PC-3 (cell line): Measurements from ENCODE around the gene IL1RAPL2. TPM values are rescaled to one million over a fixed set of nuclear protein-coding genes. Genes with fewer than 3 reads are reported as not detected.

ENCODE experiments used
- ATAC-seq: fragments of 200-7000 bp; cut with Tn5 transposase; 2 replicates; pipeline ENCODE4 v1.9.1; 2020; ENCODE audit warnings: mild to moderate bottlenecking, moderate library complexity
- BruUV-seq: library from RNA; stranded (reverse); fragments of 400-500 nt; replicated peaks from 2 replicates; lab custom pipeline; 2021; lab: Mats Ljungman, UMichigan
- CTCF ChIA-PET: fragments of 300-600 bp; sonication (Branson Sonifier 250); formaldehyde crosslinking; loops from one replicate; lab custom pipeline; 2022; ENCODE audit warnings: antibody characterized with exemption; lab: Charles Lee
- POLR2A ChIA-PET: fragments of 300-600 bp; sonication (Branson Sonifier 250); formaldehyde crosslinking; loops from one replicate; lab custom pipeline; 2022; ENCODE audit warnings: antibody characterized with exemption; ENCODE audit not compliant: unreplicated experiment; lab: Charles Lee
- DNase-seq: peaks from one replicate; pipeline ENCODE4 v3.0.0-alpha.2; 2015
- H2AFZ ChIP-seq: fragments of 300-600 bp; sonication (generic); 2 replicates; pipeline ENCODE4 v1.6.0; 2016; ENCODE audit warnings: antibody characterized with exemption, low read length
- H3F3A ChIP-seq: fragments of 300-600 bp; sonication (generic); one replicate; pipeline ENCODE4 v1.6.0; 2017; ENCODE audit warnings: antibody characterized with exemption, low read length, control low read depth, mild to moderate bottlenecking; ENCODE audit not compliant: unreplicated experiment
- H3K27ac ChIP-seq: fragments of 300-600 bp; sonication (generic); 2 replicates; pipeline ENCODE4 v1.5.1; 2016; ENCODE audit warnings: mild to moderate bottlenecking, low read length
- H3K27me3 ChIP-seq: fragments of 300-600 bp; sonication (generic); 2 replicates; pipeline ENCODE4 v1.6.1; 2016; ENCODE audit warnings: low read length, mixed read lengths
- H3K36me3 ChIP-seq: fragments of 300-600 bp; sonication (generic); 2 replicates; pipeline ENCODE4 v1.6.1; 2016; ENCODE audit warnings: low read depth, mixed run types, low read length, mixed read lengths
- H3K4me1 ChIP-seq: fragments of 300-600 bp; sonication (generic); 2 replicates; pipeline ENCODE4 v1.5.1; 2016; ENCODE audit warnings: low read length; ENCODE audit not compliant: insufficient read depth
- H3K4me2 ChIP-seq: fragments of 300-600 bp; sonication (generic); 2 replicates; pipeline ENCODE4 v1.6.0; 2016; ENCODE audit warnings: low read length
- H3K4me3 ChIP-seq: fragments of 300-600 bp; sonication (generic); 2 replicates; pipeline ENCODE4 v1.5.1; 2016; ENCODE audit warnings: mild to moderate bottlenecking, low read length, mixed read lengths
- H3K79me2 ChIP-seq: fragments of 300-600 bp; sonication (generic); 2 replicates; pipeline ENCODE4 v1.6.1; 2017; ENCODE audit warnings: low read length, mixed read lengths
- H3K9ac ChIP-seq: fragments of 300-600 bp; sonication (generic); 2 replicates; pipeline ENCODE4 v1.6.0; 2016; ENCODE audit warnings: mild to moderate bottlenecking, low read length
- H3K9me2 ChIP-seq: fragments of 300-600 bp; sonication (generic); replicated peaks from 2 replicates; pipeline ENCODE4 v1.6.1; 2016; ENCODE audit warnings: mixed run types, low read length, mixed read lengths
- H3K9me3 ChIP-seq: fragments of 300-600 bp; sonication (generic); 2 replicates; pipeline ENCODE4 v1.6.1; 2016; ENCODE audit warnings: low read length, mixed read lengths
- H4K20me1 ChIP-seq: fragments of 300-600 bp; sonication (generic); 2 replicates; pipeline ENCODE4 v1.6.1; 2016; ENCODE audit warnings: low read length, mixed read lengths
- CTCF ChIP-seq: fragments of 300-600 bp; sonication (generic); conservative IDR thresholded peaks from 2 replicates; pipeline ENCODE4 v1.5.1; 2017; ENCODE audit warnings: antibody characterized with exemption, low read depth, mild to moderate bottlenecking, low read length
- EZH2 ChIP-seq: fragments of 300-600 bp; sonication (generic); IDR thresholded peaks from one replicate; pipeline ENCODE4 v1.6.1; 2017; ENCODE audit warnings: antibody characterized with exemption, mild to moderate bottlenecking, low read length; ENCODE audit not compliant: unreplicated experiment
- EZH2phosphoT487 ChIP-seq: fragments of 300-600 bp; sonication (generic); IDR thresholded peaks from 2 replicates; pipeline ENCODE4 v1.6.1; 2018; ENCODE audit warnings: mild to moderate bottlenecking, antibody characterized with exemption, low read length, borderline replicate concordance
- intact Hi-C: fragments of 100-400 bp; cut with micrococcal nuclease; formaldehyde crosslinking; loops from 2 replicates; pipeline ENCODE4 v1.9.0; 2023
- total RNA-seq: library from RNA; depleted of rRNA; stranded (reverse); fragments of >200 nt; gene quantifications from 2 replicates; pipeline ENCODE4 v1.2.3, GENCODE V29; 2014

The IL1RAPL2 gene
- total RNA-seq, 1 experiment from 2014 or later, result 0.62 TPM

- TF ChIP-seq EZH2phosphoT487, result no peak
- no peak for TF ChIP-seq CTCF
- Histone ChIP-seq H3K4me3 (no peak overlapping the region), H4K20me1 (no peaks in the 10 kb centered on the region), H3K9ac (no peak overlapping the region), H3K4me1 (no peaks in the 10 kb centered on the region), H3K27me3 (no peaks in the 10 kb centered on the region), H2AFZ (no peak overlapping the region), H3K36me3 (no peaks in the 10 kb centered on the region), H3K27ac (no peak overlapping the region), H3F3A (no peaks in the 10 kb centered on the region), H3K79me2 (no peaks in the 10 kb centered on the region), H3K9me3 (no peaks in the 10 kb centered on the region), H3K4me2 (no peak overlapping the region), H3K9me2 (no peaks in the 10 kb centered on the region)
- ATAC-seq (no peak), DNase-seq (no peak)
- intact Hi-C loops, result no loop called here
- CTCF ChIA-PET, result no interaction called here
- no TSS peak for BruUV-seq
- POLR2A ChIA-PET, result no interaction called here
Measured at GRCh38 chrX:104833401-104833800, 267.4 kb downstream of the IL1RAPL2 start.

- CTCF ChIA-PET, result no interaction called here
- no peaks in the 10 kb centered on the region for H3K9me3 ChIP-seq
- H2AFZ ChIP-seq, result no peak overlapping the region
- POLR2A ChIA-PET, result no interaction called here
- ATAC-seq (no peak), DNase-seq (no peak)
- no peaks in the 10 kb centered on the region for H3F3A ChIP-seq
- intact Hi-C loops, result no loop called here
- H4K20me1 ChIP-seq, result no peaks in the 10 kb centered on the region
- H3K36me3 ChIP-seq, result no peaks in the 10 kb centered on the region
- no peaks in the 10 kb centered on the region for H3K4me1 ChIP-seq
- no peak overlapping the region for H3K4me2 ChIP-seq
- no peaks in the 10 kb centered on the region for H3K9me2 ChIP-seq
- no TSS peak for BruUV-seq
- no peak overlapping the region for H3K9ac ChIP-seq
- no peak for TF ChIP-seq EZH2
- no peak for TF ChIP-seq EZH2phosphoT487
- no peak for TF ChIP-seq CTCF
- H3K79me2 ChIP-seq, result no peaks in the 10 kb centered on the region
- no peak overlapping the region for H3K27ac ChIP-seq
- no peak overlapping the region for H3K4me3 ChIP-seq
- no peaks in the 10 kb centered on the region for H3K27me3 ChIP-seq
Measured at GRCh38 chrX:104842646-104843045, 276.6 kb downstream of the IL1RAPL2 start.

DNA sequence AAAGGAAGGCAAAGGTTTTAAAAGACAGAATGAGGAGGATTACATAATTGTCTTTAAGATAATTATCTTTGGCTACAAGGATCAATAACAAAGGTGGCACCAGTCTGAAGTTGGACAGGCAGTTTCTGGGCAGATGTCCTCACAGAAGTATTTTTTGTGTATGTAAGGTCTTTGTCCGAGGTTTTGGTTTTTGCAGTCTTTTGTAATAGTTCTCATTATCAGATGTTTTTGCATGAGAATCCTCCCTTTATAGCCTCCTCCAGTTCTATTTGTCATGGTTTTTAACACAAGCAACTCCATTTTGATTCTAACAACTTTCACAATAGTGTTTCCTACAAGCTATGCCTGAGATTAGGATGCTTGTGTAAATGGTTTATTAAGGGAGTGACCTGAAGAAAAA, 286.2 kb downstream of the IL1RAPL2 start:
- Histone ChIP-seq H3K9me3 (no peaks in the 10 kb centered on the region), H3K4me1 (peaks cover 23% of the 10 kb centered on the region), H3F3A (no peaks in the 10 kb centered on the region), H2AFZ (no peak overlapping the region), H3K36me3 (no peaks in the 10 kb centered on the region), H3K9ac (no peak overlapping the region), H3K79me2 (no peaks in the 10 kb centered on the region), H3K4me2 (no peak overlapping the region), H4K20me1 (no peaks in the 10 kb centered on the region), H3K4me3 (no peak overlapping the region), H3K27ac (no peak overlapping the region), H3K9me2 (no peaks in the 10 kb centered on the region), H3K27me3 (no peaks in the 10 kb centered on the region)
- no TSS peak for BruUV-seq
- no peak for TF ChIP-seq CTCF
- no peak for DNase-seq
- intact Hi-C loops, result no loop called here
- ChIA-PET POLR2A (no interaction called here), CTCF (no interaction called here)
- no peak for ATAC-seq
